AG10803 (cell line): ENCODE measurements around the gene OCRL.
"Not testable (repeated sequence)": the region's sequence is repeated elsewhere in the genome, so short reads cannot be mapped to it uniquely, and the experiment has no call there.

Experiments used
- DNase-seq: peaks from one replicate; pipeline ENCODE4 v3.0.0; 2010; ENCODE audit warnings: low read depth
- H3K4me3 ChIP-seq: 2 replicates; pipeline ENCODE4 v1.5.1; 2011; ENCODE audit warnings: mild to moderate bottlenecking, low read length, control low read depth
- CTCF ChIP-seq: conservative IDR thresholded peaks from 2 replicates; pipeline ENCODE4 v1.5.1; 2011; ENCODE audit warnings: mild to moderate bottlenecking, low read length, control low read depth, inconsistent platforms

OCRL gene

DNA sequence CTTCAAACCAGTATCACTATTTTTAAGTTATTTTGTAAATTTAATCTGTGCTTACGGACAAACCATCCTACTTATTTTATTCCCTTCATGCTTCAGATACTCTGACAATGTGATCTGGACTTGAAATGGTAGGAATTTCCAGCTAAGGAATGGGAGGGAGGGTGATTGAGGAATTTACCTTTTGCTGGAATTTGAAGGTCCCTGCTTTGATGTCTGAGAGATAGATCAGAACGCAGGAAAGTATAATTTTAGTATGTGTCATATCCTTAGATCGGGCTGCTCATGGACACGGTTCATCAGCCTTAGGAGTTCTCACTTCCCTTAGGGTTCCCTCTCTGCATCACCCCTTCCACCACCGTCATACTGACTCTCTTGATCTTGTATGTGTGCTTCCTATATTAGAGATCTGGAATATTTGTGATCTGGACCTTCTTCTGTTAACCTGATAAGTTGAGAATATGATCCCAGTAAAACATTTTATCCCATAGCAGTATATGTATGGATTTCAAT is 16.8 kb downstream of the OCRL start:
- TF ChIP-seq CTCF: no peak
- no peak overlapping the region for H3K4me3 ChIP-seq
- DNase-seq: no peak

GRCh38 chrX:129557844-129558480 is 17.9 kb downstream of the OCRL start:
- H3K4me3 ChIP-seq: no peak overlapping the region
- no peak for DNase-seq
- no peak for TF ChIP-seq CTCF

- no peak for TF ChIP-seq CTCF
- no peak for DNase-seq
- no peak overlapping the region for H3K4me3 ChIP-seq
Measured at GRCh38 chrX:129559783-129560182, 19.7 kb downstream of the OCRL start.

- no peak overlapping the region for H3K4me3 ChIP-seq
Measured at GRCh38 chrX:129561453-129561852, 21.4 kb downstream of the OCRL start.

DNA sequence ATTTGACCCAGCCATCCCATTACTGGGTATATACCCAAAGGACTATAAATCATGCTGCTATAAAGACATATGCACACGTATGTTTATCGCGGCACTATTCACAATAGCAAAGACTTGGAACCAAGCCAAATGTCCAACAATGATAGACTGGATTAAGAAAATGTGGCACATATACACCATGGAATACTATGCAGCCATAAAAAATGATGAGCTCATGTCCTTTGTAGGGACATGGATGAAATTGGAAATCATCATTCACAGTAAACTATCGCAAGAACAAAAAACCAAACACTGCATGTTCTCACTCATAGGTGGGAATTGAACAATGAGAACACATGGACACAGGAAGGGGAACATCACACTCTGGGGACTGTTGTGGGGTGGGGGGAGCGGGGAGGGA is 24.3 kb downstream of the OCRL start:
- DNase-seq, H3K4me3 ChIP-seq: not testable (repeated sequence)

More at GRCh38 chrX:129561453-129561852, 21.4 kb downstream of the OCRL start:
- DNase-seq: no peak
- TF ChIP-seq CTCF: no peak

- no peak for TF ChIP-seq CTCF
- H3K4me3 ChIP-seq: no peak overlapping the region
- no peak for DNase-seq
Measured at GRCh38 chrX:129565046-129565650, 25.1 kb downstream of the OCRL start.

- no peak overlapping the region for H3K4me3 ChIP-seq
- DNase-seq: peak; percentile 16
- TF ChIP-seq CTCF: no peak
Measured at GRCh38 chrX:129566073-129566472, 26.0 kb downstream of the OCRL start.
